Bronchial epithelial cell (primary cell): ENCODE results near the gene ESRP2. TPM values are rescaled to one million over a fixed set of nuclear protein-coding genes. Genes with fewer than 3 reads are reported as not detected.

Experiments used
- DNase-seq: peaks from one replicate; pipeline ENCODE4 v3.0.0-alpha.2; 2010; ENCODE audit warnings: low read depth
- FAIRE-seq: peaks from 2 replicates; lab custom pipeline; 2011; peaks lifted over from hg19 to GRCh38; lab: Jason Lieb, UNC
- H3K27me3 ChIP-seq: 2 replicates; pipeline ENCODE4 v1.5.1; 2011; ENCODE audit warnings: low read length; ENCODE audit not compliant: control insufficient read depth, insufficient read depth
- H3K36me3 ChIP-seq: 2 replicates; pipeline ENCODE4 v1.5.1; 2011; ENCODE audit warnings: low read length; ENCODE audit not compliant: control insufficient read depth, insufficient read depth
- H3K4me3 ChIP-seq: 2 replicates; pipeline ENCODE4 v1.5.1; 2011; ENCODE audit warnings: mild to moderate bottlenecking, low read depth, low read length, control low read depth
- CTCF ChIP-seq: IDR thresholded peaks from 2 replicates; pipeline ENCODE4 v1.5.1; 2011; ENCODE audit warnings: mild to moderate bottlenecking, moderate library complexity, low read length, control low read depth, inconsistent platforms; ENCODE audit not compliant: insufficient read depth, severe bottlenecking
- total RNA-seq: library from RNA; depleted of rRNA; stranded (reverse); fragments of >200 nt; gene quantifications from 2 replicates; pipeline ENCODE4 v1.2.1, GENCODE V29; 2014

Gene ESRP2
- total RNA-seq, 1 donor from 2014 or later = 49.0 TPM

GRCh38 chr16:68219725-68220351 lies 16.1 kb downstream of the ESRP2 start:
- Histone ChIP-seq H3K36me3 (peaks cover 2% of the 10 kb centered on the region), H3K4me3 (no peak overlapping the region), H3K27me3 (no peaks in the 10 kb centered on the region)
- no peak for TF ChIP-seq CTCF
- DNase-seq (no peak), FAIRE-seq (no peak)

- no peak for TF ChIP-seq CTCF
- DNase-seq (no peak), FAIRE-seq (no peak)
- peaks cover 2% of the 10 kb centered on the region for H3K36me3 ChIP-seq
- no peak overlapping the region for H3K4me3 ChIP-seq
- no peaks in the 10 kb centered on the region for H3K27me3 ChIP-seq
Measured at GRCh38 chr16:68217506-68217905, 18.4 kb downstream of the ESRP2 start.

GRCh38 chr16:68216240-68216639 lies 19.7 kb downstream of the ESRP2 start:
- H3K27me3 ChIP-seq = no peaks in the 10 kb centered on the region
- TF ChIP-seq CTCF = no peak
- DNase-seq = peak; percentile 35
- peaks cover 2% of the 10 kb centered on the region for H3K36me3 ChIP-seq
- H3K4me3 ChIP-seq = no peak overlapping the region
- no peak for FAIRE-seq

- Histone ChIP-seq H3K36me3 (no peaks in the 10 kb centered on the region), H3K27me3 (no peaks in the 10 kb centered on the region), H3K4me3 (no peak overlapping the region)
- TF ChIP-seq CTCF = no peak
- no peak for FAIRE-seq
- DNase-seq = no peak
Measured at GRCh38 chr16:68215302-68215701, 20.6 kb downstream of the ESRP2 start.

GRCh38 chr16:68214726-68215125 lies 21.2 kb downstream of the ESRP2 start:
- Histone ChIP-seq H3K36me3 (no peaks in the 10 kb centered on the region), H3K27me3 (no peaks in the 10 kb centered on the region), H3K4me3 (no peak overlapping the region)
- TF ChIP-seq CTCF = no peak
- no peak for DNase-seq
- no peak for FAIRE-seq

GRCh38 chr16:68206245-68206644 lies 29.7 kb downstream of the ESRP2 start:
- Histone ChIP-seq H3K4me3 (no peak overlapping the region), H3K27me3 (no peaks in the 10 kb centered on the region), H3K36me3 (no peaks in the 10 kb centered on the region)
- no peak for TF ChIP-seq CTCF
- DNase-seq (no peak), FAIRE-seq (no peak)
